Measurements from ENCODE around the gene UNK.

DNA sequence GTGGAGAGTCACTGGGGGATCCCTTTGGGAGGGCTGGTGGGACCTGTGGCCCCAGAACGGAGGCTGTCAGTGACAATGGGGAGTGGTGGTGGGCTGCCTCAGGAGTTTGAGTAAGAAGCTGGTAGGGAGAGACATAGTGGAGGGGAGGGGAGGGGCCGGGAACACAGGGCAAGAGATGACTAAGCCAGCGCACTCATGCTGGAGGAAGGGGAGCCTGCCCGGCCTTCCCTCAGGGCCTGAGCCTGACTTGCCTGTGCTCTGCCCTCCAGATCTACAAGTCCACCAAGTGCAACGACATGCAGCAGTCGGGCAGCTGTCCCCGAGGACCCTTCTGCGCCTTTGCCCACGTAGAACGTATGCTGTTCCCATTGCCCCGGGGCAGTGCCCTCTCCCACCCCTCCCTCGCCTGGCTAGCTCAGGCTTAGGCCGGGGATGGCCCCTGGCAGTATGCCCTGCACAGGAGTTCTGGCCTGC, 30.3 kb downstream of the UNK start:
- TF ChIP-seq CTCF (IDR thresholded peaks at IDR 0.05): no peak
- no peak for TF ChIP-seq POLR2A (IDR thresholded peaks at IDR 0.05)
